HepG2 (cell line): ENCODE measurements around the gene QDPR. TPM values are rescaled to one million over a fixed set of nuclear protein-coding genes. Genes with fewer than 3 reads are reported as not detected.
A peak's percentile ranks its signal among the peaks of the same experiment; 100 is the strongest.

Experiments
- BORCS8-MEF2B ChIP-seq: sonication (generic); formaldehyde crosslinking; IDR thresholded peaks from 2 replicates; pipeline ENCODE4 v1.8.0; 2022; ENCODE audit warnings: mild to moderate bottlenecking, missing genetic modification reagents
- CENPBD1 ChIP-seq: sonication (generic); formaldehyde crosslinking; IDR thresholded peaks from 2 replicates; pipeline ENCODE4 v1.8.0; 2022; ENCODE audit warnings: missing genetic modification reagents, low read depth, mild to moderate bottlenecking, borderline replicate concordance
- CREB1 ChIP-seq, 2 experiments: fragments of 450-650 bp in 1 of 2; IDR thresholded peaks; 2 replicates each; pipeline ENCODE4 v1.6.1; 2016 to 2017; ENCODE audit warnings: control low read depth in 1 of 2, mild to moderate bottlenecking in 1 of 2, missing compliant biosample characterization in 1 of 2, missing genetic modification characterization in 1 of 2
- NR2F1 ChIP-seq, 2 experiments: fragments of 450-650 bp in 1 of 2; formaldehyde crosslinking in 1 of 2; IDR thresholded peaks; 2 replicates each; pipeline versions ENCODE4 v1.5.0 to v1.6.1; 2016 to 2020; ENCODE audit warnings: mild to moderate bottlenecking in 1 of 2, missing compliant biosample characterization in 1 of 2, missing genetic modification reagents in 1 of 2, moderate library complexity in 1 of 2
- RXRB ChIP-seq: IDR thresholded peaks from 2 replicates; pipeline ENCODE4 v1.6.1; 2016; ENCODE audit warnings: borderline replicate concordance, missing genetic modification reagents, missing compliant biosample characterization
- TFDP1 ChIP-seq: IDR thresholded peaks from 2 replicates; pipeline ENCODE4 v1.6.1; 2016; ENCODE audit warnings: missing compliant biosample characterization, missing genetic modification reagents, borderline replicate concordance
- TGIF2 ChIP-seq: IDR thresholded peaks from 2 replicates; pipeline ENCODE4 v1.6.1; 2016; ENCODE audit warnings: control low read depth, missing compliant biosample characterization
- THAP9 ChIP-seq: sonication (generic); formaldehyde crosslinking; IDR thresholded peaks from 2 replicates; pipeline ENCODE4; 2020; ENCODE audit warnings: missing genetic modification reagents, mild to moderate bottlenecking, borderline replicate concordance
- THRA ChIP-seq: sonication (generic); formaldehyde crosslinking; IDR thresholded peaks from 2 replicates; pipeline ENCODE4 v1.4.0; 2020; ENCODE audit warnings: missing genetic modification reagents, borderline replicate concordance
- ZC3H13 ChIP-seq: sonication (generic); formaldehyde crosslinking; IDR thresholded peaks from 2 replicates; pipeline ENCODE4 v1.8.1; 2023; ENCODE audit warnings: mild to moderate bottlenecking, missing genetic modification reagents, moderate library complexity
- ZNF224 ChIP-seq: sonication (generic); formaldehyde crosslinking; IDR thresholded peaks from 2 replicates; pipeline ENCODE4 v1.5.0; 2020; ENCODE audit warnings: mild to moderate bottlenecking, missing genetic modification reagents
- ZNF574 ChIP-seq: sonication (generic); formaldehyde crosslinking; IDR thresholded peaks from 2 replicates; pipeline ENCODE4 v1.4.0; 2020; ENCODE audit warnings: missing genetic modification reagents
- ZNF776 ChIP-seq: sonication (generic); formaldehyde crosslinking; IDR thresholded peaks from 2 replicates; pipeline ENCODE4 v1.4.0; 2020; ENCODE audit warnings: mild to moderate bottlenecking, missing genetic modification reagents
- polyA plus RNA-seq, 8 experiments: library from polyadenylated mRNA; depleted of rRNA in 3 of 8; stranded (reverse) in 7 of 8; unstranded in 1 of 8; fragments of >200 nt; fragmentation: Illumina TruSeq in 4 of 8; extraction: Trizol in 4 of 8; gene quantifications; 2 replicates each; pipeline versions ENCODE4 v1.2.1 to v1.2.3, GENCODE V29; 2011 to 2016; ENCODE audit warnings: low read depth in 4 of 8, missing spikeins in 1 of 8, mixed read lengths in 1 of 8; ENCODE audit not compliant: insufficient read depth in 1 of 8
- total RNA-seq, 5 experiments: library from RNA; depleted of rRNA; stranded (reverse); fragments of >200 nt; fragmentation: Illumina TruSeq; extraction: Trizol; gene quantifications; 2 replicates each; pipeline ENCODE4 v1.2.3, GENCODE V29; 2016; ENCODE audit warnings: low read depth in 1 of 5

Gene QDPR
- total and polyA plus RNA-seq, 2 of the 13 experiments (the other 11 are each of a cell fraction or from before 2014, with no cell fraction given), result 9.9 to 95.5 TPM

- TF ChIP-seq ZNF574 (CRISPR knock-in tag), result no peak
- TF ChIP-seq TFDP1 (CRISPR knock-in tag), result no peak
- TF ChIP-seq CREB1 (IDR thresholded peaks at IDR 0.05), result no peak
- TF ChIP-seq CREB1 (CRISPR knock-in tag; IDR thresholded peaks at IDR 0.05), result no peak
- no peak; the same call in 1 of the 2 replicates for TF ChIP-seq RXRB (CRISPR knock-in tag)
- TF ChIP-seq BORCS8-MEF2B, result no peak
- 0 out of 2 replicates have a peak, but pooled peaks have one; percentile 46 for TF ChIP-seq ZC3H13 (CRISPR knock-in tag)
- no peak for TF ChIP-seq THRA (CRISPR knock-in tag)
- no peak for TF ChIP-seq ZNF224
- no peak for TF ChIP-seq CENPBD1
- TF ChIP-seq THAP9 (CRISPR knock-in tag), result 0 out of 2 replicates have a peak, but pooled peaks have one; percentile 29
- no peak for TF ChIP-seq TGIF2 (CRISPR knock-in tag)
- peak; percentile 39; the same call in 1 of the 2 replicates for TF ChIP-seq ZNF776 (CRISPR knock-in tag)
- no peak for TF ChIP-seq NR2F1 (CRISPR knock-in tag; IDR thresholded peaks at IDR 0.05)
Observed at GRCh38 chr4:17511509-17511949, 361 bp downstream of the QDPR start (continued).
